ENCODE measurements around the gene PTPN23. TPM values are rescaled to one million over a fixed set of nuclear protein-coding genes. Genes with fewer than 3 reads are reported as not detected.

Gene PTPN23
- total and polyA plus RNA-seq, 9 of the 15 experiments (the other 6 are each of a cell fraction or from before 2014, with no cell fraction given), result 0.41 to 58.7 (median 7.2) TPM

DNA sequence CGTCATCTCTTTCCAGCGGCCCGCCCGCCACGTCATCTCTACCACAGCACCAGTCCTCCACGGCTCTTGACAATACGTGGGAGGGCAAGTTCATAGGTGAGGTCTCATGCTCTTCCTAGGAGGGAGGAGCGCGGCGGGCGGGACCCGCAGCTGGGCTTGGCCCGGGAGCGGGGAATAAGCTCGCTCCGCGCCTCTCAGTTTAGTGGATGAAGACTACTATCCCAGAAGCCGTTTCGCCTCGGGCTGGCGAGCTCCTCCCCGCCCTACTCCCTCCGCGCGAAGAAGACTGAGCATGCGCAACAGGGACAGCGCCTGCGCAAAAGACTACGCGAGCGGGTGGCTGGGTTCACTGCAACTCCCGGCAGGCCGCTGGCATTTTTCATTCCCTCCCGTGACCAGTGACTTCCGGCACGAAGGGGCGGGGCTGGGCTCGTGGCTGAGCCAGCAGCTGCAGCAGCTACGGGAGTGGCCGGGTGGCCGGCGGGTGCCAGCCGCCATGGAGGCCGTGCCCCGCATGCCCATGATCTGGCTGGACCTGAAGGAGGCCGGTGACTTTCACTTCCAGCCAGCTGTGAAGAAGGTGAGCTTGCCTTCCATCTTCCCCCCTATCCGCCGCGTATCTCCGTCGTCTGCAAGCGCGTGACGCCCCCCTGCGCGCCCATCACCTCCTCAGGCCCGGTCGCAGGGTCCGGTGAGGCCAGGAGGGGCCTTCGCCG is at the start of gene PTPN23 (continued):
- no peak for TF ChIP-seq NR4A1 (CRISPR knock-in tag; IDR thresholded peaks at IDR 0.05)
- 0 out of 2 replicates have a peak, but pooled peaks have one; percentile 23 for TF ChIP-seq NR4A1 (tag; IDR thresholded peaks at IDR 0.05)
- TF ChIP-seq ZFX (CRISPR knock-in tag; IDR thresholded peaks at IDR 0.05), result peak; percentile 97
- peak; percentile 71 to 74; a peak in 2 of 4 replicates for TF ChIP-seq TEAD1 (CRISPR knock-in tag; IDR thresholded peaks at IDR 0.05)
- peak; percentile 94 for TF ChIP-seq POLR2G (IDR thresholded peaks at IDR 0.05; ENCODE audit: low read depth, low read length)
- TF ChIP-seq, protein P1, sequence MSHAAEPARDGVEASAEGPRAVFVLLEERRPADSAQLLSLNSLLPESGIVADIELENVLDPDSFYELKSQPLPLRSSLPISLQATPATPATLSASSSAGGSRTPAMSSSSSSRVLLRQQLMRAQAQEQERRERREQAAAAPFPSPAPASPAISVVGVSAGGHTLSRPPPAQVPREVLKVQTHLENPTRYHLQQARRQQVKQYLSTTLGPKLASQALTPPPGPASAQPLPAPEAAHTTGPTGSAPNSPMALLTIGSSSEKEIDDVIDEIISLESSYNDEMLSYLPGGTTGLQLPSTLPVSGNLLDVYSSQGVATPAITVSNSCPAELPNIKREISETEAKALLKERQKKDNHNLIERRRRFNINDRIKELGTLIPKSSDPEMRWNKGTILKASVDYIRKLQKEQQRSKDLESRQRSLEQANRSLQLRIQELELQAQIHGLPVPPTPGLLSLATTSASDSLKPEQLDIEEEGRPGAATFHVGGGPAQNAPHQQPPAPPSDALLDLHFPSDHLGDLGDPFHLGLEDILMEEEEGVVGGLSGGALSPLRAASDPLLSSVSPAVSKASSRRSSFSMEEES (CRISPR knock-in tag; IDR thresholded peaks at IDR 0.05), result 0 out of 2 replicates have a peak, but pooled peaks have one; percentile 24
- peak; percentile 80 for TF ChIP-seq ZNF175 (CRISPR knock-in tag; IDR thresholded peaks at IDR 0.05; ENCODE audit: low read depth)
- peak; percentile 96 for TF ChIP-seq GABPB1 (CRISPR knock-in tag; IDR thresholded peaks at IDR 0.05)
- TF ChIP-seq THRAP3 (IDR thresholded peaks at IDR 0.05; ENCODE audit: borderline replicate concordance), result no peak
- TF ChIP-seq, protein P2, sequence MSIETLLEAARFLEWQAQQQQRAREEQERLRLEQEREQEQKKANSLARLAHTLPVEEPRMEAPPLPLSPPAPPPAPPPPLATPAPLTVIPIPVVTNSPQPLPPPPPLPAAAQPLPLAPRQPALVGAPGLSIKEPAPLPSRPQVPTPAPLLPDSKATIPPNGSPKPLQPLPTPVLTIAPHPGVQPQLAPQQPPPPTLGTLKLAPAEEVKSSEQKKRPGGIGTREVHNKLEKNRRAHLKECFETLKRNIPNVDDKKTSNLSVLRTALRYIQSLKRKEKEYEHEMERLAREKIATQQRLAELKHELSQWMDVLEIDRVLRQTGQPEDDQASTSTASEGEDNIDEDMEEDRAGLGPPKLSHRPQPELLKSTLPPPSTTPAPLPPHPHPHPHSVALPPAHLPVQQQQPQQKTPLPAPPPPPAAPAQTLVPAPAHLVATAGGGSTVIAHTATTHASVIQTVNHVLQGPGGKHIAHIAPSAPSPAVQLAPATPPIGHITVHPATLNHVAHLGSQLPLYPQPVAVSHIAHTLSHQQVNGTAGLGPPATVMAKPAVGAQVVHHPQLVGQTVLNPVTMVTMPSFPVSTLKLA (conservative IDR thresholded peaks at IDR 0.05), result peak; percentile 93 to 97
- peak; percentile 46; the same call in 1 of the 2 replicates for TF ChIP-seq PML (IDR thresholded peaks at IDR 0.05; ENCODE audit: low read length)
- peak; percentile 95 for TF ChIP-seq KLF13 (tag; IDR thresholded peaks at IDR 0.05; ENCODE audit: borderline replicate concordance, low read depth)
- TF ChIP-seq, protein P3, sequence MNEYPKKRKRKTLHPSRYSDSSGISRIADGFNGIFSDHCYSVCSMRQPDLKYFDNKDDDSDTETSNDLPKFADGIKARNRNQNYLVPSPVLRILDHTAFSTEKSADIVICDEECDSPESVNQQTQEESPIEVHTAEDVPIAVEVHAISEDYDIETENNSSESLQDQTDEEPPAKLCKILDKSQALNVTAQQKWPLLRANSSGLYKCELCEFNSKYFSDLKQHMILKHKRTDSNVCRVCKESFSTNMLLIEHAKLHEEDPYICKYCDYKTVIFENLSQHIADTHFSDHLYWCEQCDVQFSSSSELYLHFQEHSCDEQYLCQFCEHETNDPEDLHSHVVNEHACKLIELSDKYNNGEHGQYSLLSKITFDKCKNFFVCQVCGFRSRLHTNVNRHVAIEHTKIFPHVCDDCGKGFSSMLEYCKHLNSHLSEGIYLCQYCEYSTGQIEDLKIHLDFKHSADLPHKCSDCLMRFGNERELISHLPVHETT (CRISPR knock-in tag; conservative IDR thresholded peaks at IDR 0.05 in 1 of 2, IDR thresholded peaks at IDR 0.05 in 1 of 2), result peak in 1 of 2 experiments; percentile 58; a peak in 1 of 4 replicates
- TF ChIP-seq, protein P4, sequence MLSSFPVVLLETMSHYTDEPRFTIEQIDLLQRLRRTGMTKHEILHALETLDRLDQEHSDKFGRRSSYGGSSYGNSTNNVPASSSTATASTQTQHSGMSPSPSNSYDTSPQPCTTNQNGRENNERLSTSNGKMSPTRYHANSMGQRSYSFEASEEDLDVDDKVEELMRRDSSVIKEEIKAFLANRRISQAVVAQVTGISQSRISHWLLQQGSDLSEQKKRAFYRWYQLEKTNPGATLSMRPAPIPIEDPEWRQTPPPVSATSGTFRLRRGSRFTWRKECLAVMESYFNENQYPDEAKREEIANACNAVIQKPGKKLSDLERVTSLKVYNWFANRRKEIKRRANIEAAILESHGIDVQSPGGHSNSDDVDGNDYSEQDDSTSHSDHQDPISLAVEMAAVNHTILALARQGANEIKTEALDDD (IDR thresholded peaks at IDR 0.05), result no peak
- TF ChIP-seq, protein P5, sequence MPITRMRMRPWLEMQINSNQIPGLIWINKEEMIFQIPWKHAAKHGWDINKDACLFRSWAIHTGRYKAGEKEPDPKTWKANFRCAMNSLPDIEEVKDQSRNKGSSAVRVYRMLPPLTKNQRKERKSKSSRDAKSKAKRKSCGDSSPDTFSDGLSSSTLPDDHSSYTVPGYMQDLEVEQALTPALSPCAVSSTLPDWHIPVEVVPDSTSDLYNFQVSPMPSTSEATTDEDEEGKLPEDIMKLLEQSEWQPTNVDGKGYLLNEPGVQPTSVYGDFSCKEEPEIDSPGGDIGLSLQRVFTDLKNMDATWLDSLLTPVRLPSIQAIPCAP (CRISPR knock-in tag; IDR thresholded peaks at IDR 0.05; ENCODE audit: borderline replicate concordance), result peak; percentile 76; the same call in 1 of the 2 replicates
- TF ChIP-seq, protein P6, sequence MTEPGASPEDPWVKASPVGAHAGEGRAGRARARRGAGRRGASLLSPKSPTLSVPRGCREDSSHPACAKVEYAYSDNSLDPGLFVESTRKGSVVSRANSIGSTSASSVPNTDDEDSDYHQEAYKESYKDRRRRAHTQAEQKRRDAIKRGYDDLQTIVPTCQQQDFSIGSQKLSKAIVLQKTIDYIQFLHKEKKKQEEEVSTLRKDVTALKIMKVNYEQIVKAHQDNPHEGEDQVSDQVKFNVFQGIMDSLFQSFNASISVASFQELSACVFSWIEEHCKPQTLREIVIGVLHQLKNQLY (CRISPR knock-in tag; conservative IDR thresholded peaks at IDR 0.05), result no peak
- TF ChIP-seq MYC (IDR thresholded peaks at IDR 0.05; ENCODE audit: low read depth, low read length), result peak; percentile 86
- peak; percentile 92; the same call in 1 of the 2 replicates for TF ChIP-seq MYC (CRISPR knock-in tag; IDR thresholded peaks at IDR 0.05; ENCODE audit: borderline replicate concordance, low read depth)
- TF ChIP-seq LARP7 (IDR thresholded peaks at IDR 0.05), result peak; percentile 93
